LNCaP clone FGC (cell line): ENCODE results near the gene INPP5A.

Experiments
- DNase-seq: peaks from one replicate; pipeline ENCODE4 v3.0.0-alpha.2; 2011; ENCODE audit warnings: low read depth
- H3K4me3 ChIP-seq: 2 replicates; pipeline ENCODE4 v1.5.1; 2011; ENCODE audit warnings: mild to moderate bottlenecking, low read depth, low read length, control low read depth
- TF ChIP-seq, protein P1 (sequence below): IDR thresholded peaks from 2 replicates; pipeline ENCODE4 v1.5.1; 2012; ENCODE audit warnings: mild to moderate bottlenecking; ENCODE audit not compliant: control insufficient read depth, insufficient read depth; ENCODE audit errors: extremely low read depth

The INPP5A gene

DNA sequence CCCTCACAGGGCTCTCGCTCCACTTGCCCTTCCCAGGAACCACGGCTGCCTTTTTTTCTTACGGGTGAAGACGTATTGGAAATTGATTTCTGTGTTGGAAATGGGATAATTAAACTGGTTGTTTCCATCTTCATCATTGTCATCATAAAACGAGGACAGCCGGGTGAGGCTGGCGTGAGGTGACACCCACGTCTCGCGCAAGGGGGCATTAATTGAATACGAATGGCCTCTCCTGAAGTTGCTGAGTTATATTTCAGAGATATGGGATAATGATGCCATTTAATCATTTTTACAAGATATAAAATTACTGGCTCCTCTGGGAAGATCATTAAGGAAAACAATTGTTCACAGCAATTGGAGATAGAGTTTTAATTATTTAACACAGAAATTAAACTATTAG is 266.7 kb downstream of the INPP5A start:
- no peak overlapping the region for H3K4me3 ChIP-seq
- TF ChIP-seq, protein P1, sequence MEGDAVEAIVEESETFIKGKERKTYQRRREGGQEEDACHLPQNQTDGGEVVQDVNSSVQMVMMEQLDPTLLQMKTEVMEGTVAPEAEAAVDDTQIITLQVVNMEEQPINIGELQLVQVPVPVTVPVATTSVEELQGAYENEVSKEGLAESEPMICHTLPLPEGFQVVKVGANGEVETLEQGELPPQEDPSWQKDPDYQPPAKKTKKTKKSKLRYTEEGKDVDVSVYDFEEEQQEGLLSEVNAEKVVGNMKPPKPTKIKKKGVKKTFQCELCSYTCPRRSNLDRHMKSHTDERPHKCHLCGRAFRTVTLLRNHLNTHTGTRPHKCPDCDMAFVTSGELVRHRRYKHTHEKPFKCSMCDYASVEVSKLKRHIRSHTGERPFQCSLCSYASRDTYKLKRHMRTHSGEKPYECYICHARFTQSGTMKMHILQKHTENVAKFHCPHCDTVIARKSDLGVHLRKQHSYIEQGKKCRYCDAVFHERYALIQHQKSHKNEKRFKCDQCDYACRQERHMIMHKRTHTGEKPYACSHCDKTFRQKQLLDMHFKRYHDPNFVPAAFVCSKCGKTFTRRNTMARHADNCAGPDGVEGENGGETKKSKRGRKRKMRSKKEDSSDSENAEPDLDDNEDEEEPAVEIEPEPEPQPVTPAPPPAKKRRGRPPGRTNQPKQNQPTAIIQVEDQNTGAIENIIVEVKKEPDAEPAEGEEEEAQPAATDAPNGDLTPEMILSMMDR, result no peak
- DNase-seq, result no peak

DNA sequence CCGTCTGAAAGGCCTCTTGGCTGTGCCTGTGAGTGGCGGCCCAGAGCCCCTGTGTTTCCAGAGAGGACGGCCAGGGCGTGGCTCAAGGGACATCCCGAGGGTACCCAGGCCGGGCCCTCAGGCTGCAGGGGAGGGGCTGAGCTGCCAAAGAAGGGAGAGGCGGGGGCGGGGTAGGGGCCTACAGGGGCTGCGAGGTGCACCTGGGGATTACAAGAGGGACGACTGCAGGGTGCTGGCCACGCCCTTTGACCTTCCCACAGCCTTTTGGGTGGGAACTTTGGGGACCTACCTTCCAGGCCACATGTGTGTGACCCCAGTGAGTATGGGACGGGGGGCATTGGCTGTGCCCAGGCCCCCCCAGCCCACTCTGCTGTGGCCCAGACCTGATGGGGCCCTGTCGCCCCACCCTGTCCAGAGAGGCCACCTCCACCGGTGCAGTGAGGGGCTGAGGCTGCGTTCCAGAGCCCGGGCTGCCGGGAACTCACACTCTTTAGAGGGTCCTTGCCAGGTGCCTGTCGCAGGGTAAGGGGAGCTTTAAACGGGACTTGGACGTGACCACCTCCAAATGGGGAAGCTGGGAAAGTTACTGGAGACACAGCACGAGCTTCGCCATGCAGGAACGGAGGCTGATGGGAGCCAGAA is 267.3 kb downstream of the INPP5A start:
- H3K4me3 ChIP-seq, result no peak overlapping the region
- TF ChIP-seq, protein P1, result no peak

DNA sequence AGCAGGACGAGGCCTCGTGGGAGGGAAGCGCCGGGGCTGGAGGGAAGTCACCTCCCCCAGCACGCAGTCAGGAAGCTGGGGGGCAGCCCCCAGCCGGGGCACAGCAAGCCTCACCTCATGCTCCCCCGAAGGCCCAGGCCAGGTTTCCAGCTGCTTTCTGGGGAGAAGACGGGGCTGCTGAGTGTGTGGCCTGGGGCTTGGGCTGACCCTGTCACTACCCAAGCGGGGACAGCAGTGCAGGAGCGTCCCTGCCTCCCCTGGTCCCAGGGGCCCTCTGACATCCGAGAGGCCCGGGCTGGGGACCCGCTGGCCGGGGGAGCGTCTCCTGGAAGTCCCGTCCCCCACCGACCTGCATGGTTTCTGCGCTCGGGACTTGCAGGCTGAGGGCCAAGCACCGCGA is 268.0 kb downstream of the INPP5A start:
- no peak overlapping the region for H3K4me3 ChIP-seq
- TF ChIP-seq, protein P1, result no peak
- no peak for DNase-seq

More for the DNA sequence above, 267.3 kb downstream of the INPP5A start:
- no peak for DNase-seq

DNA sequence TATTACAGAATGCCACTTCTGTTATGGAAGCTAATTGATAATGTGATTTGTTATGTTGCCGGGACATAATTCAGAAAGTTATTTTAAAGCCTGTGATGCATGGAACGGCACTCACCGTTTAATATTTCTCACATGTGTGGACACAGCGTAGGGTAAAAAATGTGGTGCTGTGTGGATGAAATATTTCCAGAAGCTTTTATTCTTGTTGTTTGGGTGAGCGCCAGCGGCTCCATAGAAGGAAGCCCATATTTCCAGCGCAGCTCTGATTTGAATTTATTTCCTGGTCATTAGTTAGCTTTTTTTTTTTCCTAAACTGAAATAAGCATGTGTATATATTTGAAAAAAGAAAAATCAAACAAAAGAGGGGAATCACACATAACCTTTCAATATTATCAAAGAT is 268.5 kb downstream of the INPP5A start:
- no peak overlapping the region for H3K4me3 ChIP-seq
- TF ChIP-seq, protein P1, result no peak
- DNase-seq, result no peak

DNA sequence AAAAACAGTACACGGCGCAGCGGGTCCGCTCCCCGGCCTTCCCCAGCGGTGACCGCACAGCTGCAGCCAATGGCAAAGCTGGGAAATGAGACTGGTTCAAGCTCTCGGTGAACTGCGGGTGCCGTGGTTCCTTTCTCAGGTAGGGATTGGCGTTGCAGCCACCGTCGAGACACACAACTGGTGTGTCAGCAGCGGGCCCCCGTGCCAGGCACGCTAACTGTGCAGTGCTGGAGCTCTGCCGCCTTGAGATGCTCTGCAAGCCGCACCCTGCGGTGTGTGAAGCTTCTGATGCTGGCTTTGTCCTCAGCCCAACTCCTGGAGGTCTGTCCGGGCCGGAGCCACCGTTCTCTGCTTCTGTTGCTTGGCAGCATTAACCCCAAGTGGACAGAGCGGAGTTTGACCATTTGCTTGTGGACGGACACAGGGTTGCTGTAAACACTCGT is 269.0 kb downstream of the INPP5A start:
- DNase-seq, result no peak
- TF ChIP-seq, protein P1, result no peak
- no peak overlapping the region for H3K4me3 ChIP-seq

DNA sequence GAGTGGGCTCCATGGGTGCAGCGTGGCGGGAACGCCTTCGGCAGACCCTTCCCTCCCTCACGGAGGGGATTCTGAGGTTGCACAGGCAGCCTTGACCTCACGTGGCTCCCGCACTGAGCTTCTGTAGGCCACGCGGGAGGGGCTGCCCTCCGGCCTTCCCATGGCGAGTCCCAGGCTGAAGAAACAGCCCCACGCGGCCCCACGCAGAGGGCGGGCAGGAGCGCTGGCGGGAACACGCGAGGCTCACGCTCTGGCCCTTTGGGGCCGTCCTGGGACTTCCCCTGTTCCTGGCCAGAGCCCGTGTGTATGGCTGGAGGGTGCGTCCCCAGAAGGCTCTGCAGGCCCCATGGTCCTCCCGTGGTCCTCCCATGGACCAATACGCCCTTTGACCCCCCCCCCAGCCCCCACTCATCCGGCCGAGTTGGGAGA is 270.0 kb downstream of the INPP5A start:
- TF ChIP-seq, protein P1, result no peak
- no peak for DNase-seq
- H3K4me3 ChIP-seq, result no peak overlapping the region

DNA sequence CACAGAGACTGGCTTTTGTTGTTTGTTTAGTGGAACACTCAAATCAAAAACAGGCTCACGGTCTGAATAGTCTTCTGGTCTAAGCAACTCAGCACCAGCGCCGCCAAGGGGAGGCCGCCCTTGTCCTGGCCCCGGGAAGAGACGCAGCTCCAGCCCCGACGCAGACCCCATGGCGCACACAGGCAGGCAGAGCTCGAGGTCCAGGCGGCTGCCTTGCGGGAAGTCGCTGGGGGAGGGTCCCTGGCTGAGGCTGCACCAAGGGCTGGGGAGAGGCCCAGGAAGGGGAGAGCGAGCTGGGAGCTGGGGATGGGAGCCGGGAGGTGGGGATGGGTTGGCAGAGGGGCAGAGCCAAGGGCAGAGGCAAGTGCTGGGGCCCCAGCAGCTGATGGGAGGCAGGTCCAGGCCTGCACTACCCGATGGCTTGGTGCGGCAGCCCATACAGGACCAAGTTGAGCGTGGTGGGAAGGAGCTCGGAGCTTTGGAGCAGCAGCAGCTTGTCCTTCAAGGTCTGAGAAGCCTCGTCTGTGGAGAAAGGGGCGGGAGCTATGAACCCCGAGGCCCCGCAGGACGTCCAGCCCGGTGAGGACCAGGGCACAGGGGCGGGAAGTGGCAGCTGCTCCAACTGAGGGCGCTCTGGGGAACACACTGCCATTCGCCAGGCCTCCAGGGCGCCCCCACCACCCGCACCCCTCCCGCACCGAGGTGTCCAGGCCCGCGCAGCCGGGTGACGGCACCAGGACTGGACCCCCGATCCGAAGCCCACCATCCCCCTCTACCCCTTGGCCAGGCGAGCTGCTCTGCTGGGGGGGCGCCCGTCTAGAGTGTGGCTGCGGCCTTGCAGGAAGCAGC is 271.0 kb downstream of the INPP5A start:
- TF ChIP-seq, protein P1, result no peak
- H3K4me3 ChIP-seq, result no peak overlapping the region
- DNase-seq, result no peak
